Muscle of arm (tissue), 12 donors: ENCODE results near the gene FAM83F. TPM values are rescaled to one million over a fixed set of nuclear protein-coding genes. Genes with fewer than 3 reads are reported as not detected.

Source experiments
- DNase-seq: peaks from one replicate; pipeline ENCODE4 v3.0.0-alpha.2; 2013
- polyA plus RNA-seq, 12 donors: library from polyadenylated mRNA; unstranded; fragments of 120-200 nt; gene quantifications; one replicate each; pipeline ENCODE4 v1.2.1, GENCODE V29; 2013; ENCODE audit not compliant: insufficient read length in 12 of 12

The FAM83F gene
- polyA plus RNA-seq, 12 donors = 0.03 to 2.4 (median 0.24) TPM; not detected in 1

- DNase-seq = no peak
Observed at GRCh38 chr22:40033586-40034380, 39.0 kb downstream of the FAM83F start.

- DNase-seq = no peak
Observed at GRCh38 chr22:40035351-40035750, 40.6 kb downstream of the FAM83F start.

- DNase-seq = no peak
Observed at GRCh38 chr22:40036126-40036525, 41.4 kb downstream of the FAM83F start.

- DNase-seq = no peak
Observed at GRCh38 chr22:40036591-40037225, 42.0 kb downstream of the FAM83F start.

- no peak for DNase-seq
Observed at GRCh38 chr22:40037320-40037719, 42.6 kb downstream of the FAM83F start.

GRCh38 chr22:40039482-40040115 is 44.8 kb downstream of the FAM83F start:
- no peak for DNase-seq

GRCh38 chr22:40040927-40041326 is 46.2 kb downstream of the FAM83F start:
- DNase-seq = peak; percentile 86

- DNase-seq = no peak
Observed at GRCh38 chr22:40041366-40042137, 46.8 kb downstream of the FAM83F start.

GRCh38 chr22:40042312-40042711 is 47.6 kb downstream of the FAM83F start:
- no peak for DNase-seq

GRCh38 chr22:40043081-40043480 is 48.3 kb downstream of the FAM83F start:
- DNase-seq = no peak

- DNase-seq = no peak
Observed at GRCh38 chr22:40043793-40044101, 49.0 kb downstream of the FAM83F start.

- DNase-seq = peak; percentile 99
Observed at GRCh38 chr22:40044102-40044869, 49.5 kb downstream of the FAM83F start.

GRCh38 chr22:40044870-40045834 is 50.4 kb downstream of the FAM83F start:
- DNase-seq = no peak

GRCh38 chr22:40046126-40046525 is 51.4 kb downstream of the FAM83F start:
- no peak for DNase-seq

GRCh38 chr22:40050258-40050657 is 55.5 kb downstream of the FAM83F start:
- no peak for DNase-seq

GRCh38 chr22:40051322-40051721 is 56.6 kb downstream of the FAM83F start:
- DNase-seq = no peak

- no peak for DNase-seq
Observed at GRCh38 chr22:40053460-40053859, 58.7 kb downstream of the FAM83F start.

GRCh38 chr22:40054486-40054885 is 59.7 kb downstream of the FAM83F start:
- no peak for DNase-seq

- no peak for DNase-seq
Observed at GRCh38 chr22:40055143-40055883, 60.6 kb downstream of the FAM83F start.

- no peak for DNase-seq
Observed at GRCh38 chr22:40056154-40056553, 61.4 kb downstream of the FAM83F start.
